MM.1S (cell line): ENCODE measurements around the gene TDP1.

Experiments used
- DNase-seq: peaks from one replicate; pipeline ENCODE4 v3.0.0-alpha.2; 2015
- H2AFZ ChIP-seq: fragments of 300-600 bp; sonication (generic); 2 replicates; pipeline ENCODE4 v1.6.0; 2016; ENCODE audit warnings: antibody characterized with exemption, low read length
- H3F3A ChIP-seq: fragments of 300-600 bp; sonication (generic); 2 replicates; pipeline ENCODE4 v1.6.1; 2016; ENCODE audit warnings: mild to moderate bottlenecking, antibody characterized with exemption, low read length, moderate library complexity, mixed read lengths; ENCODE audit not compliant: insufficient read depth
- H3K27ac ChIP-seq: fragments of 300-600 bp; sonication (generic); 2 replicates; pipeline ENCODE4 v1.5.1; 2016; ENCODE audit warnings: mild to moderate bottlenecking, low read length
- H3K27me3 ChIP-seq: fragments of 300-600 bp; sonication (generic); replicated peaks from 2 replicates; pipeline ENCODE4 v1.6.0; 2016; ENCODE audit warnings: low read length; ENCODE audit not compliant: insufficient read depth
- H3K36me3 ChIP-seq: fragments of 300-600 bp; sonication (generic); replicated peaks from 2 replicates; pipeline ENCODE4 v1.6.1; 2016; ENCODE audit warnings: mild to moderate bottlenecking, low read length, mixed read lengths; ENCODE audit not compliant: insufficient read depth
- H3K4me1 ChIP-seq: fragments of 300-600 bp; sonication (generic); 2 replicates; pipeline ENCODE4 v1.6.1; 2016; ENCODE audit warnings: low read length, mixed read lengths
- H3K4me2 ChIP-seq: fragments of 300-600 bp; sonication (generic); 2 replicates; pipeline ENCODE4 v1.6.0; 2016; ENCODE audit warnings: low read depth, low read length
- H3K4me3 ChIP-seq: fragments of 300-600 bp; sonication (generic); 2 replicates; pipeline ENCODE4 v1.5.1; 2016; ENCODE audit warnings: low read length, mixed read lengths
- H3K79me2 ChIP-seq: fragments of 300-600 bp; sonication (generic); 2 replicates; pipeline ENCODE4 v1.6.1; 2016; ENCODE audit warnings: mixed run types, low read length, mixed read lengths
- H3K9ac ChIP-seq: fragments of 300-600 bp; sonication (generic); 2 replicates; pipeline ENCODE4 v1.6.1; 2016; ENCODE audit warnings: low read length, mixed read lengths
- H3K9me2 ChIP-seq: fragments of 300-600 bp; sonication (generic); replicated peaks from 2 replicates; pipeline ENCODE4 v1.6.1; 2016; ENCODE audit warnings: mild to moderate bottlenecking, low read length, mixed read lengths; ENCODE audit not compliant: insufficient read depth
- H3K9me3 ChIP-seq: fragments of 300-600 bp; sonication (generic); replicated peaks from 2 replicates; pipeline ENCODE4 v1.6.1; 2016; ENCODE audit warnings: mild to moderate bottlenecking, low read length, mixed read lengths; ENCODE audit not compliant: insufficient read depth
- H4K20me1 ChIP-seq: fragments of 300-600 bp; sonication (generic); 2 replicates; pipeline ENCODE4 v1.6.1; 2016; ENCODE audit warnings: mild to moderate bottlenecking, low read length, moderate library complexity, mixed read lengths; ENCODE audit not compliant: insufficient read depth
- EZH2 ChIP-seq: fragments of 300-600 bp; sonication (generic); optimal IDR thresholded peaks from 2 replicates; pipeline ENCODE3; 2017; ENCODE audit warnings: low read depth, mild to moderate bottlenecking, antibody characterized with exemption, low read length, mixed read lengths
- EZH2phosphoT487 ChIP-seq: fragments of 300-600 bp; sonication (generic); IDR thresholded peaks from 2 replicates; pipeline ENCODE4 v1.6.1; 2018; ENCODE audit warnings: antibody characterized with exemption, low read length
- TF ChIP-seq, protein P1 (sequence below): fragments of 300-600 bp; sonication (generic); IDR thresholded peaks from 2 replicates; pipeline ENCODE4 v1.5.1; 2016; ENCODE audit warnings: antibody characterized with exemption, low read length, mixed read lengths

TDP1 gene

DNA sequence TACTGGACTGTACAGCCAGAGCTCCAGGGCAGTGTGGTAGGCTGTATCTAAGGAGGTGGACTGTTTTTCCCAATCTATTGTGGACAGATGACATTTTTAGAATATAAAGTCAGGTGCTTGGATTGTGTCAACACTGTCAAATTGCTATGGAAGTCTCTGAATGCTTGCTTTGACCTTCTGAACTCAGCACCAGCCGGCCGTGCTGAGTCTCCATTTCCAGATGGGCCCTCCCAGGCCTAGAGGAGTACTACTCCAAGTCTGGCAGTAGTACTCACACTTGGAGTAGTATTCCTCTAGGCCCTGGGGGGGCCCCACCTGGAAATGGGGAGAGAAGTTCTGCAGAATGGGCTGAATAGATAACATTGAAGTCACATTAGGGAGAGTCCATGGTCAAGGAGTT lies 89.9 kb downstream of the TDP1 start:
- Histone ChIP-seq H3K4me3 (no peak overlapping the region), H3K79me2 (no peaks in the 10 kb centered on the region), H3K27ac (no peak overlapping the region), H3K9ac (no peak overlapping the region), H3K4me2 (no peak overlapping the region), H3K36me3 (no peaks in the 10 kb centered on the region), H3K27me3 (no peaks in the 10 kb centered on the region), H3K9me3 (no peaks in the 10 kb centered on the region), H3K4me1 (no peaks in the 10 kb centered on the region), H2AFZ (no peak overlapping the region), H3K9me2 (no peaks in the 10 kb centered on the region), H4K20me1 (no peaks in the 10 kb centered on the region), H3F3A (no peaks in the 10 kb centered on the region)
- no peak for TF ChIP-seq EZH2
- TF ChIP-seq EZH2phosphoT487 = no peak
- TF ChIP-seq, protein P1, sequence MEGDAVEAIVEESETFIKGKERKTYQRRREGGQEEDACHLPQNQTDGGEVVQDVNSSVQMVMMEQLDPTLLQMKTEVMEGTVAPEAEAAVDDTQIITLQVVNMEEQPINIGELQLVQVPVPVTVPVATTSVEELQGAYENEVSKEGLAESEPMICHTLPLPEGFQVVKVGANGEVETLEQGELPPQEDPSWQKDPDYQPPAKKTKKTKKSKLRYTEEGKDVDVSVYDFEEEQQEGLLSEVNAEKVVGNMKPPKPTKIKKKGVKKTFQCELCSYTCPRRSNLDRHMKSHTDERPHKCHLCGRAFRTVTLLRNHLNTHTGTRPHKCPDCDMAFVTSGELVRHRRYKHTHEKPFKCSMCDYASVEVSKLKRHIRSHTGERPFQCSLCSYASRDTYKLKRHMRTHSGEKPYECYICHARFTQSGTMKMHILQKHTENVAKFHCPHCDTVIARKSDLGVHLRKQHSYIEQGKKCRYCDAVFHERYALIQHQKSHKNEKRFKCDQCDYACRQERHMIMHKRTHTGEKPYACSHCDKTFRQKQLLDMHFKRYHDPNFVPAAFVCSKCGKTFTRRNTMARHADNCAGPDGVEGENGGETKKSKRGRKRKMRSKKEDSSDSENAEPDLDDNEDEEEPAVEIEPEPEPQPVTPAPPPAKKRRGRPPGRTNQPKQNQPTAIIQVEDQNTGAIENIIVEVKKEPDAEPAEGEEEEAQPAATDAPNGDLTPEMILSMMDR = no peak
- DNase-seq = no peak

DNA sequence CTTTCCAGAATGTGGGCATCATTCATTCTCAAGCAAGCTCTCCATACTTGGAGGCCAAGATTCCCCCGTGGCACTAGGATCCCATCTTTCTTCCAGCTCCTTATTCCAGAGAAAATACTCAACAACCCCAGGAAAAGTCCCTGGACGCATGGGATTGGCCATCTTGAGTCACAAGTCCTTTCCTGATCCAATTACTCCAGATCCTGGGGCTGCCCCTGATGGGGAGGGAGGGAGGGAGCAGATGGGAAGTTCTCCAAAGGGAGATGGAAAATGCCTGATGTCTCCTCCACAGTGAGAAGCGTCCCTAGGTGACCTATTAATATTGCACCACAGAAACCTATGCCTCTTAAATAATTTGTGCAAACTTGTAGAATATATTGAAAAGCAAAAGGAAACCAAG lies 93.7 kb downstream of the TDP1 start:
- H3K27ac ChIP-seq = no peak overlapping the region
- no peak for DNase-seq
- TF ChIP-seq EZH2 = no peak
- TF ChIP-seq EZH2phosphoT487 = no peak
- TF ChIP-seq, protein P1 = no peak
- no peaks in the 10 kb centered on the region for H3K27me3 ChIP-seq
- no peak overlapping the region for H3K9ac ChIP-seq
- H4K20me1 ChIP-seq = no peaks in the 10 kb centered on the region
- H3K36me3 ChIP-seq = no peaks in the 10 kb centered on the region
- no peaks in the 10 kb centered on the region for H3K9me3 ChIP-seq
- H3K4me3 ChIP-seq = no peak overlapping the region
- H3K4me2 ChIP-seq = no peak overlapping the region
- no peaks in the 10 kb centered on the region for H3K79me2 ChIP-seq
- no peak overlapping the region for H2AFZ ChIP-seq
- no peaks in the 10 kb centered on the region for H3F3A ChIP-seq
- H3K9me2 ChIP-seq = no peaks in the 10 kb centered on the region
- no peaks in the 10 kb centered on the region for H3K4me1 ChIP-seq

DNA sequence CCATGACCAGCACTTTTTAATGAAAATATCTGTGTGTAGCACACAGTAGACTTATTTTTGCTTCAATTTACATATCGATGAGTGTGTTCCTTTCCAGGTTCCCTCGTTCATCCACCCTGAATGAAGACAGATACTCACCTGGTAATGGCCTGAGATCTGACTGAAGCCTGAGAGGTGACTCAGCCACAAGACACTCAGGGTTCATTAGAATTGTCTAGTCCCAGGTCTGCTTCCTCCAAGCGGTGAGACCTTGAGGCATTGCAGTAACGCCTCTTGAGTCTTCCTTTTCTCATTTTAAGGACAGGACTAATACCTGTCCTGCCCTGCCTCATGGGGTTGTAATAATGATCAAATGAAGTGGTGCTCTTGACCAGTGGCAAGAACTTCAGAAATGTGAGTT lies 94.5 kb downstream of the TDP1 start:
- Histone ChIP-seq H4K20me1 (no peaks in the 10 kb centered on the region), H3K27me3 (no peaks in the 10 kb centered on the region), H3K27ac (no peak overlapping the region), H3K36me3 (no peaks in the 10 kb centered on the region), H3K4me2 (no peak overlapping the region), H2AFZ (no peak overlapping the region), H3K79me2 (no peaks in the 10 kb centered on the region), H3K9me3 (no peaks in the 10 kb centered on the region), H3K9me2 (no peaks in the 10 kb centered on the region), H3K9ac (no peak overlapping the region), H3K4me1 (no peaks in the 10 kb centered on the region), H3K4me3 (no peak overlapping the region), H3F3A (no peaks in the 10 kb centered on the region)
- DNase-seq = no peak
- TF ChIP-seq, protein P1 = no peak
- TF ChIP-seq EZH2 (no peak), EZH2phosphoT487 (no peak)
